SK-N-SH (cell line): ENCODE measurements around the gene AMD1.

Experiments
- CTCF ChIP-seq: fragments of 200-600 bp; sonication (generic); IDR thresholded peaks from 2 replicates; pipeline ENCODE4 v1.6.1; 2017; ENCODE audit warnings: antibody characterized with exemption, mild to moderate bottlenecking, moderate library complexity
- GATA2 ChIP-seq: sonication (generic); formaldehyde crosslinking; IDR thresholded peaks from 2 replicates; pipeline ENCODE4 v1.5.0; 2020; ENCODE audit warnings: mild to moderate bottlenecking, missing genetic modification reagents
- JUND ChIP-seq: IDR thresholded peaks from 2 replicates; pipeline ENCODE4 v1.4.0; 2012
- POLR2AphosphoS5 ChIP-seq: IDR thresholded peaks from 2 replicates; pipeline ENCODE4 v1.6.1; 2012; ENCODE audit warnings: low read depth, low read length
- YY1 ChIP-seq: IDR thresholded peaks from 2 replicates; pipeline ENCODE4 v1.4.0; 2012; ENCODE audit warnings: low read depth, mild to moderate bottlenecking

- TF ChIP-seq CTCF: no peak
- TF ChIP-seq GATA2 (CRISPR knock-in tag): no peak
- no peak for TF ChIP-seq POLR2AphosphoS5
- no peak for TF ChIP-seq YY1
- TF ChIP-seq JUND: no peak
Observed at GRCh38 chr6:110852773-110853172, 21.8 kb upstream of the AMD1 start.
